GM19239 (cell line): Measurements from ENCODE around the gene NPL.

ENCODE experiments used
- DNase-seq: peaks from one replicate; pipeline ENCODE4 v3.0.0; 2011; ENCODE audit warnings: low spot score; ENCODE audit not compliant: insufficient read length
- FAIRE-seq: peaks from 2 replicates; lab custom pipeline; 2011; peaks lifted over from hg19 to GRCh38; lab: Jason Lieb, UNC

Gene NPL

DNA sequence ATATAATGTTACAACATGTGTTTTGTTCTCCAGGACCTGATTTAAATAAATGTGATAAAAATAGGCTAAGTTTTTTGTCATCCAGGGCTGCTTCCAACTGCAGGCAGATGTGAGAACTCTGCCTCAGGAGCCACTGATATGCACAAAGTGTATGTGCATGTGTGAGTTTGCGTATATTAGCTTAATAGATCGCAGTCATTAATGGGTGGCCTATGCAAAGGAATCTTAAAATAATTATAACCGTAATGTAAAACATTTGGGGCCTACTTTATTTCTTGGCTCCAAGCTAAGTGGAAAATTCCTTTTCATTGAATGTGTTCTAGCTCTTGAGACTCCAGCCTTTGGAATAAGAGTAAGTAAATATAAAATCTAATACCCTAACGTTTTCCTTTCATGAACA, 66.3 kb downstream of the NPL start:
- DNase-seq (no peak), FAIRE-seq (no peak)

- DNase-seq, result no peak
- FAIRE-seq, result no peak
Measured at GRCh38 chr1:182857212-182857611, 67.6 kb downstream of the NPL start.

- FAIRE-seq (no peak), DNase-seq (no peak)
Measured at GRCh38 chr1:182860658-182861057, 71.1 kb downstream of the NPL start.

GRCh38 chr1:182861994-182862393, 72.4 kb downstream of the NPL start:
- FAIRE-seq (no peak), DNase-seq (no peak)

GRCh38 chr1:182862827-182863226, 73.3 kb downstream of the NPL start:
- DNase-seq, result no peak
- FAIRE-seq, result no peak

DNA sequence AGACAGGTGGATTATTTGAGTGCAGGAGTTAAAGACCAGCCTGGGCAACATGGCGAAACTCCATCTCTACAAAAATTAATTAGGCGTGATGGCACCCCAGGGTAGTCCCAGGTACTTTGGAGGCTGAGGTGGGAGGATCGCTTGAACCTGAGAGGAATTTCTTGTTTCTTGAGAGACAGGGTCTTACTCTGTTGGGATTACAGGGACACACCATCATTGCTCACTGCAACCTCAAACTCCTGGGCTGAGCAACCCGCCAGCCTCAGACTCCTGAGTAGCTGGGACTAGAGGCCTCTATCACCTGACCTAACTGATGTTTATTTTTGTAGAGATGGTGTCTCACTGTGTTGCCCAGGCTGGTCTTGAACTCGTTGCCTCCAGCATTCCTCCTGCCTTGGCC, 74.4 kb downstream of the NPL start:
- DNase-seq, result no peak
- no peak for FAIRE-seq

DNA sequence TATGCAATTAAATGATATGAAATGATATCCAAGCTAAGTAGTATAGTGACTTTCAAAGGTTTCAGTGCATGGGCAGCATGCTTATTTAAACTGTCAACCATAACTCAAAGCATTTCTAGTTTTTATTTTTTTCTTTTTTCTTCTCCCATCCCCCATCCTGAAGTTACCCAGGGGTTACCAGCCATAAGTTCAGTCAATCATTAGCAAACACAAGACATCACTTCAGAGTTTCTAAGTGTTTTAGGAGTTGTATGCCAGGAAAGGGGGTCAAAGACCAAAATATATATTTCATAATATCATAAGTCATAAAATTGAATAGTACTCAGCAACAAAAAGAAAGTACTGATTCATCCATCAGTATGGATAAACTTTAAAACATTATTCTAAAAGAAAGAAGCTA, 78.3 kb downstream of the NPL start:
- no peak for DNase-seq
- FAIRE-seq, result no peak

DNA sequence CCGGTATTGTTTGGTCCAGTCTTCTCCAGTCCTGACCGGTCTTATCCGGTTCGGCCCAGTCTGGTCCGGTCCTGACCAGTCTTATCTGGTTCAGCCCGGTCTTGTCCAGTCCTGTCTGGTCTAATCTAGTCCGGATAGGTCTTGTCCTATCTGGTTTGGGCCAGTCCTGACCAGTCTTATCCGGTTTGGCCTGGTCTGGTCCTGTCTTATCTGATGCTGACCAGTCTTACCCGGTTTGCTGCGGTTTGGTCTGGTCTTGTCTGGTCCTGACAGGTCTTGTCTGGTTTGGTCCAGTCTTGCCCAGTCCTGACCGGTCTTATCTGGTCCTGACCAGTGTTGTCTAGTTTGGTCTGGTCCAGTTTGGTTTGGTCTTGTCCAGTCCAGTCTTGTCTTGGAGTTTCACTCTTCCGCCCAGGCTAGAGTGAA, 79.7 kb downstream of the NPL start:
- DNase-seq (no peak), FAIRE-seq (no peak)

DNA sequence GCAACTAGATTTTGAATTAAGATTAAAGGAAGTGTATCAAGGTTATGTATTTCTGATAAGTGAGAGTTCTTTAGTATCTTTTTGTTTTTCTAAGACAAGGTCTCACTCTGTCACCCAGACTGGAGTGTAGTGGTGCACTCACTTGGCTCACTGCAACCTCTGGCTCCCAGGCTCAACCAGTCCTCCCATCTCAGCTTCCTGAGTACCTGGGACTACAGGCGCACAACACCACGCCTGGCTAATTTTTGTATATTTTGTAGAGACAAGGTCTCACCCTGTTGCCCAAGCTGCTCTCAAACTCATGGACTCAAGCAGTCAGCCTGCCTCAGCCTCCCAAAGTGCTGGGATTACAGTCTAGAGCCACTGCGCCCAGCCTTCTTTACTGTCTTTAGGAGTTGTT, 83.3 kb downstream of the NPL start:
- FAIRE-seq (no peak), DNase-seq (no peak)

DNA sequence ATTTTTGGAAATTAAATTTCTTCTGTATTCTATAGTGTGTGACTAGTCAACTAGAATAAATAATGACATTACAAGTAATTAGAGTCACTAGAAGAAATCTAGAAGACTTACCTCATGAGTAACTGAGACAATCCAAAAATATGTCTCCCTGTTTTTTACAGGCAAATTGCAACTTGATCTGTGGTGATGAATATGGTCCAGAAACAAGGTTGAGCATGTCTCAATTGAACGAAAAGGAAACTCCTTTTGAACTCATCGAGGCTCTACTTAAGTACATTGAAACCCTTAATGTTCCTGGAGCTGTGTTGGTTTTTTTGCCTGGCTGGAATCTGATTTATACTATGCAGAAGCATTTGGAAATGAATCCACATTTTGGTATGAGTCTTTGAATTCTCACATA, 86.3 kb downstream of the NPL start:
- DNase-seq, result no peak
- no peak for FAIRE-seq

- DNase-seq (no peak), FAIRE-seq (no peak)
Measured at GRCh38 chr1:182877331-182877730, 87.8 kb downstream of the NPL start.

DNA sequence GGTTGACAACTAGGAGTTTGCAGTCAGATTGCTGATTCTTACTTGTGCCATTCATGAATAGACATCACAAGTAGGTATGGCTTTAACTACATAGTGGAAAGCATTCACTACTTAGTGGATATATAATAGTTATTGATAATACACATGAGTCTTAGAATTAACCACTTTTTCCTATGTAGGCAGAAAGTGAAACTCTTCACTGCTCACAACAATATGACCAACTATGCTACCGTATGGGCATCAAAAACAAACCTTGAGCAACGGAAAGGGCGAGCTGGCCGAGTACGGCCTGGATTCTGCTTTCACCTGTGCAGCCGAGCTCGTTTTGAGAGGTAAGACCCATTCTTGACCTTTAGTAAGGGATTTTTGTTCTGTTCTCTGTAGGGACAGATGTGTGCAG, 88.3 kb downstream of the NPL start:
- DNase-seq (no peak), FAIRE-seq (no peak)
